HPDE6-E6E7 (cell line): ENCODE results near the gene INPP5F.
"Not testable (repeated sequence)": the region's sequence is repeated elsewhere in the genome, so short reads cannot be mapped to it uniquely, and the experiment has no call there.

Experiments
- DNase-seq: peaks from one replicate; pipeline ENCODE4 v3.0.0; 2011; ENCODE audit warnings: missing footprints; ENCODE audit errors: extremely low spot score

The INPP5F gene

GRCh38 chr10:119863951-119864565 is 138.2 kb downstream of the INPP5F start:
- no peak for DNase-seq

DNA sequence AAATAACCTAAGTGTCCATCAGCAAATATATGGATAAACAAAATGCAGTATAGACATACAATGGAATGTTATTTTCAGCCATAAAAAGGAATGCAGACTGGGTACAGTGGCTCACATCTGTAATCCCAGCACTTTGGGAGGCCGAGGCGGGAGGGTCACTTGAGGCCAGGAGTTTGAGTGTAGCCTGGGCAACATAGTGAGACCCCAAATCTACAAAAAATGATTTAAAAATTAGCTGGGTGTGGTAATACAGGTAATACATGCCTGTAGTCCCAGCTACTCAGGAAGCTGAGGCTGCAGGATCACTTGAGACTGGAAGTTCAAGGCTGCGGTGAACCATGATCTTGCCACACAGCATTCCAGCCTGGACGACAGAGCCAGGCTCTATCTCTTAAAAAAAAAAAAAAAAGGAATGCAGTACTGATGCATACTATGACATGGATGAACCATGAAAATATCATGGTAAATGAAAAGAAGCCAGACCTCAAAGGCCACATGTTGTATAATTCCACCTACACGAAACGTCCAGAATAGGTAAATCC is 139.9 kb downstream of the INPP5F start:
- no peak for DNase-seq

DNA sequence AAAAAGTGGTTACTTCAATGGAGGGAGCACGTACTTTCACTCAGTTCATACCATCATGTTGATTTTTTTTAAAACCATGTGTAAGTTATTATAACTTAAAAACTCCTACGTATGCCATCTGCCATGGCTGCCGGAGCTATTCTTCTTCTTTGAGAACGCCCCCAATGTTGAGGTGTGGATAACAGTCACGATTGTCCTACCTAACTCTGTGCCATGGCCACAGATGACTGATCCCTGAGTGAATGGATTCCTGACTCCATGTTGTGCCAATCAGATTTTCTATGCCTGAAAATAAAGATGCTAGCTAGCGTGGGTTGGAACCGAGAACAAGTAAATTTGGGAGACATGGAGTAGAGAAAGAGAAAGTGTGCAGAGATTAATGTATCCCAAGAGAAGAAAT is 141.5 kb downstream of the INPP5F start:
- no peak for DNase-seq

- not testable (repeated sequence) for DNase-seq
These were observed 143.5 kb downstream of the INPP5F start for GRCh38 chr10:119869398-119869797.

DNA sequence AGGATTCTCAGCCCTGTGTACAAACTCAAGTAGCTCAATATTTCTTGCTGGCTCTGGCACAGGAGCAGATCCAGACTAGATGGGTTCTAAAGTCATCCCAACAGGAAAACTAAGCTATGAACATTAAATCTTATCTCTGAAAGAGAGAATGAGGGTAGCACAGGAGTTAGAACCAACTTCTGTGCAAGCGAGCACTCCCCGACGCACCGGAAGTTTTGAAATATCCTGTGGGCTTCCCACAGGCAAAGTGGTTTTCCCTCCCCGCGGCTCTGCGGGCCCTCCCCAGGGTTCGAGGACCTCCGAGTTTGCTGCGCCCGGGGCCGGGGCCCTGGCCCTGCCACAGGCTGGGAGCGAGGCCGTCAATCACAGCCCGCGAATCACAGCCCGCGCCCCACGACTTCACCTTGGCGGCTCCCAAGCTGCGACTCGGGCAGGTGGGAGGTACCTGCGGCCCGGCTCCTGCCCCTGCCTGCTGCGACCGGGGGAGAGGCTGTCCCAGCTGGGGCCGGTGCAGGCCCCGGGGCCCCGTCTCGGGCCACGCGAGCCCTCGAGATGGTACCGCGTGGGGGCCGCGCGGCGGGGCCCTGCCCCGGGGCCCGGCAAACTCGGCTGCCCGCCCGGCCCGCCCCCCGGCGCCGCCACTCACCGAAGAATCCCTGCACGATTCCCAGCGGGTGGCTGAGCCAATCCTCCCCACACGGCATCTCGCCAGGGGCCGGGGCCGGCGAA is 146.2 kb downstream of the INPP5F start:
- no peak for DNase-seq

DNA sequence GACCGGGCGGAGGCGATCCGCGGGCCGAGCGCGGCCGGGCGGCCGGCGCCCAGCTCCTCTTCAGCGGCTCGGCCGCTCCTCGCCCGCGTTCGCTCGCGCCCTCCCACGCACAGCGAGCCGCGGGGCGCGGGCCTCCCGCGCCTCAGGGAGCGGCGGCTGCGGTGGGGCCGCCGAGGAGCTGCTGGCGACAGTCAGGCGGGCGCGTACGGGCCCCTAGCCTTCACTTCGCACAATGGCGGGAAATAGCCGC is 146.7 kb downstream of the INPP5F start, which contains the start of gene MCMBP:
TSS of gene MCMBP (minus strand) at position 234 of the 250 bp plus-strand sequence. CDS start 259 bp downstream, outside the sequence.
- no peak for DNase-seq

DNA sequence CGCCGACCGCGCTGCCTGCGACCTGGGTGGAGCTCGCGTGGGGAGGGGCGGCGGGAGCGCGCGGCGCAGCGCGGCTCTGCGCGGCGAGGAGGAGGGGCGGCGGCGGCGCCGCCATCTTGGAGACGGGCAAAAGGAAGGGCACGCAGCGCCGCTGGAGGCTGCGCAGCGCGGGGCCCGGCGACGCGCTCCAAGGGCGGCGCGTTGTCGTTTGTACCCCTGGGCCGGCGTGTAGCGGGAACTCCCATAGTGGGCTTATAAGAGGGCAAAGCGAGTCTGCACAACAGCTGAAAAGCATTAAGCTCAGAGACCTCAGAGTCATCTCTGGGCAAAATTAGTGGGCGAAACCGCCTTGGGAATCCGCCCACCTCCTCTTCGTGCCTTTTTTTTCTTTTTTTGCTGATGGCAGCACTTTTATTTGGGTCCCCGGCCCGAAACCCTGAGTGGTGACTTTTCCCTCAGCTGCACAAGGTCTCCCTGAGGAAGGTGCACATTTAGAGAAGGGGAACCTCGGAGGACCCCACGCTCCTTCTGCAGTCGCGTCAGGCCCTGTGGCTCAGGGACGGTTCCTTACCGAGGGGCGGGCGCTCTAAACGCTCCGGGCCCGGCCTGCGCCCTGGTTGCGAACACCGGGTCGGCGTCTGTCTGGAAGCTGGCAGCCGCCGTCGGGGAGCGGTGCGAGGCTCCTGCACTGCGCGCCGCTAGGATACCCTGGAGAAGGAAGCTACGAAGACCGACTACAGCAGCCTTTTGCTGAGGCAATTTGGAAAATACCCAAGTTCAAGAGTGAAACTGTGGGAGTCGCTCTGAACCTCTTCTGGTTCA is 147.2 kb downstream of the INPP5F start:
- no peak for DNase-seq

DNA sequence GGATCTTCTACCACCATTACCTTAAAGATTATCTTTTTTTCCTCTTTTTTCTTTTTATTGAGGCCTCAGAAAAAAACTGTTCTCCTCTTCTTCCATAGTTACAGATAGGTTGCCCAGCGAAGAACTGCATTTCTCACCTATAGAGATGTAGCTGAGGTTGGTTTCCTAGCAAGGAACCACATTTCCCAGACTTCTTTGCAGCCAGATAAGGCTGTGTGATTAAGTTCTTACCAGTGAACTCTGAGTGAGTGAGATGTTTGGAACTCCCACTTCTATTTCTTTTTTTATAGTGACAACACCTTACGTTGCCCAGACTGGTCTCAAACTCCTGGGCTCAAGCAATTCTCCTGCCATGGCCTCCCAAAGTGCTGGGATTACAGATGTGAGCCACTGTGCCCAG is 152.7 kb downstream of the INPP5F start:
- no peak for DNase-seq
